ENCODE results near the gene SDSL.

The SDSL gene

GRCh38 chr12:113468365-113469223, 46.4 kb downstream of the SDSL start:
- Mint-ChIP-seq H3K4me1 (peaks cover 18% of the 10 kb centered on the region), H3K9me3 (no peaks in the 10 kb centered on the region), H3K4me3 (peak overlapping the region; percentile 27), H3K27ac (no peak overlapping the region), H3K36me3 (peaks cover 3% of the 10 kb centered on the region), H3K27me3 (peaks cover 41% of the 10 kb centered on the region)
- no peak for DNase-seq (ENCODE audit: low spot score in 2 of 2)
- ATAC-seq (ENCODE audit: low read depth): no peak

DNA sequence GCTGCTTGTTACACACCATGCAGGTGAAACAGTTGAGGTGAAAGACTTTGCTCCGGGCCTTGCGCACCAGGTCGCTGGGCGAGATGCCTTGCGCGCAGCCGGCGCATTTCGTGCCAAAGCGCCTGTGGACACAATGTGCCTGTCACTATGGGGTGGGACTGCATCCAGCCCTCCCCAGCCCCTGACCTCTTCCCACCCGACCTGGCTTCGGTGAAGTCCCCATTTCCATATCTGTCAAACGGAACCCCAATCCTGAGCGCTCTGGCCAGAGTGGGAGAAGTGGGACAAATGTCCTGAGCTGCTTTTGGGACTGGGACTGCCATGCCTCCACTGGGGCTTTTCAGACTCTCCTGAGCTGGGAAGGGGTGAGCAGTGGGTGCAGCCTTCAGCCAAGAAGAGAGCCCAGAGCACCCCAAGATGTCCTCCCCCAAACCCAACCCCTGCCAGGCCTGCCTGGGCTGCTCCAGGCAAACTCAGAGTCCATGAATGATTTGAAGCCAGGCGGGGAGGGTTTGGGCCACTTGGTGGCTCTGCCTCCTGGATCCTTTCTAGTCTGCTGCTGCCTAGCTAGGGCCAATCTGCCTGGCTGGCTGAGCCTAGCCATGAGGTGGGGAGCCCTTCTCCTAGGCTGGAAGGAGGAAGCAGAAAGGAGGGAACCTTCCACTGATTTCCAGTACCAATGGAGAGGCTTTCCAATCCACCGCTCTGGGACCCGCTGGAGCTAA, 47.2 kb downstream of the SDSL start:
- no peak for ATAC-seq (ENCODE audit: low read depth)
- H3K27ac Mint-ChIP-seq: no peak overlapping the region
- H3K9me3 Mint-ChIP-seq: no peaks in the 10 kb centered on the region
- H3K27me3 Mint-ChIP-seq: peaks cover 39% of the 10 kb centered on the region
- H3K36me3 Mint-ChIP-seq: no peaks in the 10 kb centered on the region
- H3K4me3 Mint-ChIP-seq: no peak overlapping the region
- H3K4me1 Mint-ChIP-seq: peaks cover 16% of the 10 kb centered on the region
- DNase-seq (ENCODE audit: low spot score in 2 of 2): no peak

GRCh38 chr12:113469949-113470743, 48.0 kb downstream of the SDSL start:
- no peaks in the 10 kb centered on the region for H3K36me3 Mint-ChIP-seq
- H3K4me1 Mint-ChIP-seq: peaks cover 22% of the 10 kb centered on the region
- H3K9me3 Mint-ChIP-seq: no peaks in the 10 kb centered on the region
- H3K27me3 Mint-ChIP-seq: peaks cover 46% of the 10 kb centered on the region
- DNase-seq (ENCODE audit: low spot score in 2 of 2) (no peak), ATAC-seq (ENCODE audit: low read depth) (no peak)
- no peak overlapping the region for H3K4me3 Mint-ChIP-seq
- no peak overlapping the region for H3K27ac Mint-ChIP-seq

DNA sequence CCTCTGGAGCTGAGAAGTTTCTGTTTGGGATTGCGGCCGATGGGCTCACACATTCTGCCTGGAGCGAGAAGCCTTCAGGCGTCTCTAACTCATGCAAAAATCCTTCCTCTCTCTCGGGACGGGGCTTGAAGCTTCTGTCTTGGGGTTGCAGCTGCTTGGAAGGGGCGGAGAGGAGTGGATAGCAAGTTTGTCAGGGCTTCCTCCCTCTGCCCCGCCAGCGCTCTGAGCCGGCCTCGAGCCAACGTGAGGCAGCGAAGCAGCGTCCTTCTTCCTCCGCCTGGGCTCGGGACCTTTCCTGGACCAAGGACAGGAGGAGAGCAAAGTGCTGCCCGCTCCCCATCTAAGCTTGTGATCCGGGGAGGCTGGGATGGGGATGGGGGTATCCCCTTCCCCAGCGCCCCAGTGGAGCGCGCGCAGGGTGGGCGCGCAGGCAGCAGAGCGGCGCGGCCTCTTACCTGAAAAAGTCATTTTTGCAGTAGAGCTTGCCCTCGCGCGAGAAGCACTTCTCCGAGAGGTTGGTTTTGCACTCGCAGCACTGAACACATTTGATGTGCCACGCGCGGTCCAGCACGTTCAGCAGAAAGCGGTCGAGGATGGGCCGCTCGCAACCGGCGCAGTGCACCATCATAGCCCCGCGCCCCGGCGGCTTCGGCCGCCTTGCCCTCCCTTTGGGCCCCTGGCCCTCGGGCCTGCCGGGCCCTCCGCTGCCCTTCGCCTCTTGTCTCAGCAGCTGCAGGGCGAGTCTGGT, 48.9 kb downstream of the SDSL start:
- H3K9me3 Mint-ChIP-seq: no peaks in the 10 kb centered on the region
- H3K36me3 Mint-ChIP-seq: no peaks in the 10 kb centered on the region
- DNase-seq (ENCODE audit: low spot score in 2 of 2) (no peak), ATAC-seq (ENCODE audit: low read depth) (no peak)
- no peak overlapping the region for H3K27ac Mint-ChIP-seq
- peaks cover 20% of the 10 kb centered on the region for H3K4me1 Mint-ChIP-seq
- H3K27me3 Mint-ChIP-seq: peaks cover 46% of the 10 kb centered on the region
- no peak overlapping the region for H3K4me3 Mint-ChIP-seq

GRCh38 chr12:113471619-113472171, 49.5 kb downstream of the SDSL start, which contains the start of gene LHX5:
TSS of gene LHX5 (minus strand) at chr12:113471871. CDS start at chr12:113471498, 373 bp downstream.
- peaks cover 17% of the 10 kb centered on the region for H3K4me1 Mint-ChIP-seq
- no peaks in the 10 kb centered on the region for H3K9me3 Mint-ChIP-seq
- H3K36me3 Mint-ChIP-seq: no peaks in the 10 kb centered on the region
- no peak for DNase-seq (ENCODE audit: low spot score in 2 of 2)
- no peak for ATAC-seq (ENCODE audit: low read depth)
- H3K4me3 Mint-ChIP-seq: no peak within 1 kb of the TSS
- H3K27me3 Mint-ChIP-seq: peaks cover 43% of the 10 kb centered on the region
- no peak within 1 kb of the TSS for H3K27ac Mint-ChIP-seq

- DNase-seq (ENCODE audit: low spot score in 2 of 2): no peak
- no peak overlapping the region for H3K4me3 Mint-ChIP-seq
- H3K27ac Mint-ChIP-seq: no peak overlapping the region
- ATAC-seq (ENCODE audit: low read depth): no peak
- no peaks in the 10 kb centered on the region for H3K36me3 Mint-ChIP-seq
- H3K4me1 Mint-ChIP-seq: peaks cover 14% of the 10 kb centered on the region
- H3K27me3 Mint-ChIP-seq: peaks cover 43% of the 10 kb centered on the region
- H3K9me3 Mint-ChIP-seq: no peaks in the 10 kb centered on the region
Measured at GRCh38 chr12:113472191-113473121, 50.3 kb downstream of the SDSL start.

- Mint-ChIP-seq H3K36me3 (no peaks in the 10 kb centered on the region), H3K4me1 (peaks cover 14% of the 10 kb centered on the region), H3K27ac (no peak overlapping the region), H3K27me3 (peaks cover 46% of the 10 kb centered on the region), H3K4me3 (no peak overlapping the region), H3K9me3 (no peaks in the 10 kb centered on the region)
- ATAC-seq (ENCODE audit: low read depth) (no peak), DNase-seq (ENCODE audit: low spot score in 2 of 2) (no peak)
Measured at GRCh38 chr12:113473400-113473799, 51.2 kb downstream of the SDSL start.

GRCh38 chr12:113473942-113474341, 51.8 kb downstream of the SDSL start:
- H3K4me3 Mint-ChIP-seq: peak overlapping the region; percentile 45
- no peaks in the 10 kb centered on the region for H3K36me3 Mint-ChIP-seq
- ATAC-seq (ENCODE audit: low read depth) (no peak), DNase-seq (ENCODE audit: low spot score in 2 of 2) (no peak)
- no peaks in the 10 kb centered on the region for H3K9me3 Mint-ChIP-seq
- H3K27ac Mint-ChIP-seq: no peak overlapping the region
- peaks cover 42% of the 10 kb centered on the region for H3K27me3 Mint-ChIP-seq
- H3K4me1 Mint-ChIP-seq: peaks cover 14% of the 10 kb centered on the region

- DNase-seq (ENCODE audit: low spot score in 2 of 2): no peak
- H3K27me3 Mint-ChIP-seq: peaks cover 44% of the 10 kb centered on the region
- ATAC-seq (ENCODE audit: low read depth): no peak
- peaks cover 2% of the 10 kb centered on the region for H3K9me3 Mint-ChIP-seq
- peaks cover 2% of the 10 kb centered on the region for H3K36me3 Mint-ChIP-seq
- peak overlapping the region; percentile 45 for H3K4me3 Mint-ChIP-seq
- H3K4me1 Mint-ChIP-seq: peaks cover 14% of the 10 kb centered on the region
- H3K27ac Mint-ChIP-seq: no peak overlapping the region
Measured at GRCh38 chr12:113474635-113475436, 52.7 kb downstream of the SDSL start.

DNA sequence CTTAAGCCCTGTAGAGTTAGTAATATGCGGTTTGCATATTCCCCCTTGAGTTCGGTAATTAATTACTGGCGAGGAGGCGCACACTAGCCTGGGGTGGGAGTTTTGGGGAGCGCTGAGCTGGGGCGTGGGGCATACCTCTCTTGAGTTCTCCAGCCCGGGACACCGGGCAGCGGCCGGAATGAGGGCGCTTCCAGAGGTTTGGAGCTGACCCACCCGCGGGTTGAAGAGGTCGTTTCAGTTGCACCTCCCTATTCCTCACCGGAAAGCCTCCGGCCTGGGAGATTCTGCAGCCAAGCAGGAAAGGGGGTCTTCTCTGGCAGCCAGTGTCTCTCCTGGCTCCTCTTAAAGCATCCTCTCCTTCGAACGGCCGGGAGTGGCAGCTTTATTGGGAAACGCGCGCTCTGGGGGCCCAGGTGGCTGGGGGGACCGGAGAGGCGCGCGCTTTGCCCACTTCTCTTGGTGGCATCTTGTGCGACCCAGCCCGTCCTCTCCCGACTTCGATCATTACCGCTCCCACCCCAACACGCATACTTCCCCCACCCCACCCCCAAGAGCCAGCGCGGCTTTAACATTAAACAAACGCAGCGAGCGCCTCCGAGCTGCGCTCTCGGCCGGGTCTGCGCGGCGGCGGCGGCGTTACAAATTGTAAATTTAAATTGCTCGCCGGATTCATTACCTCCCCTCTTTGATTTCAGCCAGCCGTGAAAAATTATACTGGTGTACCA, 53.4 kb downstream of the SDSL start:
- Mint-ChIP-seq H3K9me3 (peaks cover 2% of the 10 kb centered on the region), H3K27ac (no peak overlapping the region), H3K36me3 (peaks cover 2% of the 10 kb centered on the region), H3K27me3 (peaks cover 43% of the 10 kb centered on the region), H3K4me1 (peaks cover 14% of the 10 kb centered on the region), H3K4me3 (no peak overlapping the region)
- ATAC-seq (ENCODE audit: low read depth): no peak
- DNase-seq (ENCODE audit: low spot score in 2 of 2): no peak

DNA sequence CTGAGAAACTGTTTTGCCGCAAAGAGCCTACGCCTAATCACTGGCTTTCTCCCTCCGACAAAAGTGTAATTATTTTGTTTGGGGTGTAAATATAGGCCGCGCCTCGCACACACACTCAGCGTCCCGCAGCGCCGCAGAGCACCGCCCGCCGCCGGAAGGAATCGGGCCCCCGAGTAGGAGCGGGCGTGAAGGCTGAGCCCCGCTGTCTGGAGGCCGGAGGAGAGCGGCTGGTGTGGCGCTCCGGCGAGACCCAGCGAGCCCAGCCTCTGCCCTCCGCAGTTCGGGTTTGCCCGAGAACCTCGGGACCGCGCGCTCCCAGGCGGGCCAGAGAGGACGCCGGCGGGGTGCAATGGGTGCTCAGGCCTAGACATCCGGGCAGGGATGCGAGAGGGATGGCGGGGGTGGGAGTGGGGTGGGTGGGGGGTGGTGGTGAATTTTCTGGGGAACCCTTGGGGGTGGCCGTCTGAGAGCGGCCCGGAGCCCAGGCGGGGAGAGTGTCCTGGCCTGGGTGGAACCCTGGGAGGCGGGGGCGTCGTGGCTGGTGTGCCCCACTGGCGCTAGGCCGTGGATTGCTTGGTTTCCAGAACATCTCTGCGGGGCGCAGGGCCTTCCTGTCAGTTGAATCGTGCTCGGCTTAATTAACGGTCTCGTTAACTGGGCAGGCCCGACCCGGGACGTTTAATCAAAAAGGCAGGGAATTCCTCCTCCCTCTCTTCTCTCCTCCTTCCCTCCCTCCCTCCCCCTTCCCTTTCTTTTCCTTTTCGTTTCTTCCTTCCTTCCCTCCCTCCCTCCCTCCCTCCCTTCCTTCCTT, 54.2 kb downstream of the SDSL start:
- Mint-ChIP-seq H3K36me3 (peaks cover 2% of the 10 kb centered on the region), H3K9me3 (peaks cover 2% of the 10 kb centered on the region), H3K4me3 (no peak overlapping the region), H3K4me1 (peaks cover 14% of the 10 kb centered on the region), H3K27ac (no peak overlapping the region), H3K27me3 (peaks cover 44% of the 10 kb centered on the region)
- ATAC-seq (ENCODE audit: low read depth) (no peak), DNase-seq (ENCODE audit: low spot score in 2 of 2) (no peak)

All from memory B cell (primary cell).